HEK293 (cell line): ENCODE data around the gene PPP3R2.

Source experiments
- CTCF ChIA-PET: fragments of 350-600 bp; formaldehyde crosslinking; extraction: SDS; loops from one replicate; lab custom pipeline; 2021; ENCODE audit warnings: antibody characterized with exemption; lab: Yijun Ruan, JAX
- POLR2A ChIA-PET: fragments of 300-600 bp; formaldehyde crosslinking; extraction: SDS; loops from one replicate; lab custom pipeline; 2020; ENCODE audit warnings: antibody characterized with exemption, inconsistent platforms; lab: Yijun Ruan, JAX
- H3K27ac ChIP-seq: fragments of 200-500 bp; sonication (Bioruptor generic); 2 replicates; pipeline ENCODE4 v1.5.1; 2014; ENCODE audit warnings: low read depth, low read length, control low read depth, inconsistent platforms; ENCODE audit errors: extremely low read depth
- H3K36me3 ChIP-seq, 2 experiments: fragments of 200-500 bp in 1 of 2; sonication (Bioruptor generic) in 1 of 2; 1 replicate in 1 of 2; 2 replicates in 1 of 2; pipeline ENCODE4 v1.5.1; 2014 to 2017; ENCODE audit warnings: inconsistent platforms in 2 of 2, low read length in 2 of 2; ENCODE audit not compliant: control insufficient read depth in 2 of 2, insufficient read depth in 1 of 2
- H3K4me1 ChIP-seq: fragments of 200-500 bp; sonication (Bioruptor generic); 2 replicates; pipeline ENCODE4 v1.5.1; 2014; ENCODE audit warnings: mild to moderate bottlenecking, low read length, inconsistent platforms; ENCODE audit not compliant: control insufficient read depth, insufficient read depth
- H3K4me3 ChIP-seq: 2 replicates; pipeline ENCODE4 v1.5.1; 2011; ENCODE audit warnings: low read depth, mild to moderate bottlenecking, control low read depth, low read length, moderate library complexity
- H3K9me3 ChIP-seq: fragments of 200-500 bp; sonication (Bioruptor generic); 2 replicates; pipeline ENCODE4 v1.5.1; 2014; ENCODE audit warnings: low read depth, low read length, inconsistent platforms; ENCODE audit not compliant: control insufficient read depth, insufficient read depth
- EGR2 ChIP-seq: fragments of 450-650 bp; formaldehyde crosslinking; IDR thresholded peaks from 2 replicates; pipeline ENCODE4 v1.5.1; 2016; ENCODE audit warnings: low read depth, missing biosample characterization, missing genetic modification characterization
- KLF9 ChIP-seq: fragments of 450-650 bp; formaldehyde crosslinking; IDR thresholded peaks from 2 replicates; pipeline ENCODE4 v1.5.1; 2016; ENCODE audit warnings: missing biosample characterization, missing genetic modification characterization, low read depth
- OVOL3 ChIP-seq: fragments of 450-650 bp; formaldehyde crosslinking; IDR thresholded peaks from 2 replicates; pipeline ENCODE4 v1.5.1; 2016; ENCODE audit warnings: missing biosample characterization, missing genetic modification characterization
- PBX3 ChIP-seq: sonication (generic); formaldehyde crosslinking; IDR thresholded peaks from 2 replicates; pipeline ENCODE4 v1.8.1; 2022; ENCODE audit warnings: mild to moderate bottlenecking, moderate library complexity, missing genetic modification reagents
- PRDM2 ChIP-seq: fragments of 450-650 bp; formaldehyde crosslinking; IDR thresholded peaks from 2 replicates; pipeline ENCODE4 v1.5.1; 2016; ENCODE audit warnings: missing biosample characterization, missing genetic modification characterization, borderline replicate concordance
- SCRT1 ChIP-seq: fragments of 450-650 bp; formaldehyde crosslinking; IDR thresholded peaks from 2 replicates; pipeline ENCODE4 v1.5.1; 2016; ENCODE audit warnings: missing biosample characterization, missing genetic modification characterization, borderline replicate concordance
- SP7 ChIP-seq: fragments of 450-650 bp; formaldehyde crosslinking; IDR thresholded peaks from 2 replicates; pipeline ENCODE4 v1.5.1; 2016; ENCODE audit warnings: missing biosample characterization, missing genetic modification characterization
- ZFP37 ChIP-seq: fragments of 450-650 bp; formaldehyde crosslinking; IDR thresholded peaks from 2 replicates; pipeline ENCODE4 v1.5.1; 2016; ENCODE audit warnings: missing biosample characterization, missing genetic modification characterization
- ZNF121 ChIP-seq: fragments of 450-650 bp; formaldehyde crosslinking; IDR thresholded peaks from 2 replicates; pipeline ENCODE4 v1.5.1; 2016; ENCODE audit warnings: missing biosample characterization, missing genetic modification characterization
- ZNF202 ChIP-seq: fragments of 450-650 bp; formaldehyde crosslinking; IDR thresholded peaks from 2 replicates; pipeline ENCODE4 v1.5.1; 2016; ENCODE audit warnings: missing biosample characterization, missing genetic modification characterization, borderline replicate concordance
- ZNF211 ChIP-seq: fragments of 450-650 bp; formaldehyde crosslinking; IDR thresholded peaks from 2 replicates; pipeline ENCODE4 v1.5.1; 2016; ENCODE audit warnings: low read depth, missing biosample characterization, missing genetic modification characterization
- ZNF274 ChIP-seq, 2 experiments: fragments of 200-500 bp in 1 of 2; fragments of 450-650 bp in 1 of 2; sonication (Bioruptor generic) in 1 of 2; formaldehyde crosslinking in 1 of 2; IDR thresholded peaks; 2 replicates each; pipeline versions ENCODE4 v1.5.1 to v1.6.1; 2014 to 2016; ENCODE audit warnings: borderline replicate concordance in 1 of 2, inconsistent platforms in 1 of 2, low read length in 1 of 2, missing biosample characterization in 1 of 2, missing genetic modification characterization in 1 of 2
- ZNF302 ChIP-seq: fragments of 450-650 bp; formaldehyde crosslinking; IDR thresholded peaks from 2 replicates; pipeline ENCODE4 v1.5.1; 2016; ENCODE audit warnings: missing biosample characterization, missing genetic modification characterization, low read depth
- ZNF324 ChIP-seq: fragments of 450-650 bp; formaldehyde crosslinking; IDR thresholded peaks from 2 replicates; pipeline ENCODE4 v1.5.1; 2016; ENCODE audit warnings: missing biosample characterization, missing genetic modification characterization
- ZNF341 ChIP-seq: fragments of 450-650 bp; formaldehyde crosslinking; IDR thresholded peaks from 2 replicates; pipeline ENCODE4; 2016; ENCODE audit warnings: low read depth, missing biosample characterization, missing genetic modification characterization
- ZNF366 ChIP-seq: fragments of 450-650 bp; formaldehyde crosslinking; conservative IDR thresholded peaks from 2 replicates; pipeline ENCODE4 v1.5.1; 2016; ENCODE audit warnings: missing biosample characterization, missing genetic modification characterization
- ZNF391 ChIP-seq: fragments of 450-650 bp; formaldehyde crosslinking; IDR thresholded peaks from 2 replicates; pipeline ENCODE4 v1.5.1; 2016; ENCODE audit warnings: low read depth, missing biosample characterization, missing genetic modification characterization, borderline replicate concordance
- ZNF423 ChIP-seq: fragments of 450-650 bp; formaldehyde crosslinking; IDR thresholded peaks from 2 replicates; pipeline ENCODE4 v1.5.1; 2016; ENCODE audit warnings: missing biosample characterization, missing genetic modification characterization
- ZNF513 ChIP-seq: fragments of 450-650 bp; IDR thresholded peaks from 2 replicates; pipeline ENCODE4 v1.5.1; 2018; ENCODE audit warnings: missing biosample characterization, missing genetic modification characterization
- ZNF521 ChIP-seq: fragments of 450-650 bp; formaldehyde crosslinking; IDR thresholded peaks from 2 replicates; pipeline ENCODE4 v1.5.1; 2017; ENCODE audit warnings: missing biosample characterization, mild to moderate bottlenecking, missing genetic modification characterization
- ZNF549 ChIP-seq: fragments of 450-650 bp; IDR thresholded peaks from 2 replicates; pipeline ENCODE4 v1.5.1; 2018; ENCODE audit warnings: missing biosample characterization, missing genetic modification characterization, mild to moderate bottlenecking, inconsistent platforms, moderate library complexity
- ZNF561 ChIP-seq: fragments of 450-650 bp; IDR thresholded peaks from 2 replicates; pipeline ENCODE4 v1.5.1; 2018; ENCODE audit warnings: missing biosample characterization, missing genetic modification characterization, borderline replicate concordance
- ZNF621 ChIP-seq: fragments of 450-650 bp; formaldehyde crosslinking; IDR thresholded peaks from 2 replicates; pipeline ENCODE4 v1.5.1; 2017; ENCODE audit warnings: missing biosample characterization, missing genetic modification characterization
- ZNF624 ChIP-seq: fragments of 450-650 bp; formaldehyde crosslinking; IDR thresholded peaks from 2 replicates; pipeline ENCODE4 v1.5.1; 2017; ENCODE audit warnings: missing biosample characterization, missing genetic modification characterization
- ZNF626 ChIP-seq: fragments of 450-650 bp; sonication (Bioruptor Pico); formaldehyde crosslinking; IDR thresholded peaks from 2 replicates; pipeline ENCODE4 v1.5.1; 2018; ENCODE audit warnings: missing biosample characterization, missing genetic modification characterization, inconsistent platforms
- ZNF658 ChIP-seq: fragments of 450-650 bp; formaldehyde crosslinking; IDR thresholded peaks from 2 replicates; pipeline ENCODE4; 2016; ENCODE audit warnings: missing biosample characterization, missing genetic modification characterization
- ZNF707 ChIP-seq: fragments of 450-650 bp; formaldehyde crosslinking; IDR thresholded peaks from 2 replicates; pipeline ENCODE4 v1.5.1; 2016; ENCODE audit warnings: missing biosample characterization, missing genetic modification characterization
- ZNF792 ChIP-seq: fragments of 450-650 bp; formaldehyde crosslinking; IDR thresholded peaks from 2 replicates; pipeline ENCODE4 v1.5.1; 2016; ENCODE audit warnings: missing biosample characterization, missing genetic modification characterization
- ZSCAN16 ChIP-seq: fragments of 450-650 bp; formaldehyde crosslinking; IDR thresholded peaks from 2 replicates; pipeline ENCODE4 v1.5.1; 2016; ENCODE audit warnings: missing biosample characterization, missing genetic modification characterization

Gene PPP3R2

GRCh38 chr9:101639311-101639710 lies 44.5 kb upstream of the PPP3R2 start:
- CTCF ChIA-PET, result interaction anchor here (0.6 kb wide), 1 partner anchor 180 kb away, joined by 4 read pairs; no protein-coding TSS in a partner anchor
- no peak for TF ChIP-seq ZFP37 (tag by site-specific recombination)
- no peak for TF ChIP-seq ZNF621 (tag by site-specific recombination)
- TF ChIP-seq ZNF549, result no peak
- no peak for TF ChIP-seq ZNF561
- no peak for TF ChIP-seq SCRT1 (tag by site-specific recombination)
- no peak for TF ChIP-seq ZNF521
- no peak for TF ChIP-seq ZNF341 (tag by site-specific recombination)
- TF ChIP-seq ZNF324 (tag by site-specific recombination), result no peak
- TF ChIP-seq ZNF121 (tag by site-specific recombination), result no peak
- no peak for TF ChIP-seq ZNF391 (tag by site-specific recombination)
- no peak for TF ChIP-seq ZNF202 (tag by site-specific recombination)
- TF ChIP-seq ZNF211 (tag by site-specific recombination), result no peak
- TF ChIP-seq ZNF513 (tag by site-specific recombination), result no peak
- TF ChIP-seq ZSCAN16 (tag by site-specific recombination), result no peak
- no peak for TF ChIP-seq EGR2 (tag by site-specific recombination)
- no peak for TF ChIP-seq KLF9 (tag by site-specific recombination)
- TF ChIP-seq, all 188 proteins: peak for 0
- H3K9me3 ChIP-seq, result no peaks in the 10 kb centered on the region
- H3K4me3 ChIP-seq, result no peak overlapping the region
- H3K4me1 ChIP-seq, result no peaks in the 10 kb centered on the region
- H3K36me3 ChIP-seq, result no peaks in the 10 kb centered on the region
- no peak overlapping the region for H3K27ac ChIP-seq
- POLR2A ChIA-PET, result no interaction called here

- no peak overlapping the region for H3K27ac ChIP-seq
- no peaks in the 10 kb centered on the region for H3K36me3 ChIP-seq
- ChIA-PET CTCF (no interaction called here), POLR2A (no interaction called here)
- no peaks in the 10 kb centered on the region for H3K9me3 ChIP-seq
- no peak overlapping the region for H3K4me3 ChIP-seq
- H3K4me1 ChIP-seq, result no peaks in the 10 kb centered on the region
- TF ChIP-seq PRDM2 (no peak), ZNF792 (tag by site-specific recombination) (no peak), ZNF274 (IDR thresholded peaks at IDR 0.05; ENCODE audit: low read length) (no peak), ZNF274 (tag by site-specific recombination; IDR thresholded peaks at IDR 0.05; ENCODE audit: borderline replicate concordance) (no peak), ZNF366 (tag by site-specific recombination) (no peak), ZNF302 (tag by site-specific recombination) (no peak), ZNF626 (tag by site-specific recombination) (no peak), SP7 (tag by site-specific recombination) (no peak), ZNF624 (tag by site-specific recombination) (no peak), ZNF423 (tag by site-specific recombination) (no peak), ZNF658 (tag by site-specific recombination) (no peak), OVOL3 (tag by site-specific recombination) (no peak), PBX3 (CRISPR knock-in tag) (no peak), ZNF324 (tag by site-specific recombination) (no peak), ZSCAN16 (tag by site-specific recombination) (no peak), ZNF707 (no peak)
Measured at GRCh38 chr9:101636247-101636646, 41.5 kb upstream of the PPP3R2 start.
